Inferior parietal cortex (tissue), 1 donor: ENCODE results near the gene MCF2L.
"Not testable (repeated sequence)": the region's sequence is repeated elsewhere in the genome, so short reads cannot be mapped to it uniquely, and the experiment has no call there.

Experiments used
- DNase-seq: peaks from one replicate; pipeline ENCODE4 v3.0.0-alpha.2; 2016; ENCODE audit errors: extremely low spot score

MCF2L gene, protein sequence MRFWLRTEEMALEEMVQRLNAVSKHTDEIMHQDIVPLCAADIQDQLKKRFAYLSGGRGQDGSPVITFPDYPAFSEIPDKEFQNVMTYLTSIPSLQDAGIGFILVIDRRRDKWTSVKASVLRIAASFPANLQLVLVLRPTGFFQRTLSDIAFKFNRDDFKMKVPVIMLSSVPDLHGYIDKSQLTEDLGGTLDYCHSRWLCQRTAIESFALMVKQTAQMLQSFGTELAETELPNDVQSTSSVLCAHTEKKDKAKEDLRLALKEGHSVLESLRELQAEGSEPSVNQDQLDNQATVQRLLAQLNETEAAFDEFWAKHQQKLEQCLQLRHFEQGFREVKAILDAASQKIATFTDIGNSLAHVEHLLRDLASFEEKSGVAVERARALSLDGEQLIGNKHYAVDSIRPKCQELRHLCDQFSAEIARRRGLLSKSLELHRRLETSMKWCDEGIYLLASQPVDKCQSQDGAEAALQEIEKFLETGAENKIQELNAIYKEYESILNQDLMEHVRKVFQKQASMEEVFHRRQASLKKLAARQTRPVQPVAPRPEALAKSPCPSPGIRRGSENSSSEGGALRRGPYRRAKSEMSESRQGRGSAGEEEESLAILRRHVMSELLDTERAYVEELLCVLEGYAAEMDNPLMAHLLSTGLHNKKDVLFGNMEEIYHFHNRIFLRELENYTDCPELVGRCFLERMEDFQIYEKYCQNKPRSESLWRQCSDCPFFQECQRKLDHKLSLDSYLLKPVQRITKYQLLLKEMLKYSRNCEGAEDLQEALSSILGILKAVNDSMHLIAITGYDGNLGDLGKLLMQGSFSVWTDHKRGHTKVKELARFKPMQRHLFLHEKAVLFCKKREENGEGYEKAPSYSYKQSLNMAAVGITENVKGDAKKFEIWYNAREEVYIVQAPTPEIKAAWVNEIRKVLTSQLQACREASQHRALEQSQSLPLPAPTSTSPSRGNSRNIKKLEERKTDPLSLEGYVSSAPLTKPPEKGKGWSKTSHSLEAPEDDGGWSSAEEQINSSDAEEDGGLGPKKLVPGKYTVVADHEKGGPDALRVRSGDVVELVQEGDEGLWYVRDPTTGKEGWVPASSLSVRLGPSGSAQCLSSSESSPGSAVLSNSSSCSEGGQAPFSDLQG

GRCh38 chr13:112968910-112969691, at the start of gene MCF2L:
MCF2L (plus strand) TSS chr13:112969214; CDS start chr13:112969380, 166 bp downstream.
- peak; percentile 37 for DNase-seq

GRCh38 chr13:112923962-112924361, 45.1 kb upstream of the MCF2L start:
- no peak for DNase-seq

- DNase-seq: no peak
These were observed 44.6 kb upstream of the MCF2L start for GRCh38 chr13:112924365-112924764.

DNA sequence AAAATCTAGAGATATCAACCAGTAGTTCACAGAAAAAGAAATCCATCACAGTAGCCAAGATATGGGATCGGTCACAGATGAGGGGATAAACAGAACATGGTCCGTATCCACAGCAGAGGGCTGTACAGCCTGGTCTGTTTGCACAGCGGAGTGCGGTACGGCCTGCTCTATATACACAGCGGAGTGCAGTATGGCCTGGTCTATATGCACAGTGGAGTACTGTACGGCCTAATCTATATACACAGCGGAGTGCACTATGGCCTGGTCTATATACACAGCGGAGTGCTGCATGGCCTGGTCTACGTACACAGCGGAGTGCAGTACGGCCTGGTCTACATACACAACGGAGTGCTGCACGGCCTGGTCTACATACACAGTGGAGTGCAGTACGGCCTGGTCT, 43.0 kb upstream of the MCF2L start:
- DNase-seq: no peak

DNA sequence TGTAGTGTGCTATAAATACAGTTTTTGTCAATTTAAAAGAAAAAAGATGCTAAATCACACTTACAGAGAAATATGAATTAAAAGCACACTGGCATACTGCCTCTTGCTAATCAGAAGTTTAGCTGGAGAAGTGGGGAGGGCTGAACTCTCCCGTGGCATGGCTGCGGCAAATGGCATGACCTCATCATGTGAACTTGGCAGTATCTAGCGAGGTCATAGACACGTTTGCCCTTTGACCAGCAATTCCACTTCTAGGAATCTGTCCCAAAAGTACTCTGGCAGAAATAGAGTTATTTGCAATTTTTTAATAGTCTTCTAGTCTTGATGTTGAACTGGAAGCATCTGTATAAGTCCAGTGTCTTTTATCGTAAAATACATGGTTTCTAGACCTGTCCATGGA, 42.0 kb upstream of the MCF2L start:
- DNase-seq: no peak

GRCh38 chr13:112928020-112928971, 40.7 kb upstream of the MCF2L start:
- no peak for DNase-seq

DNA sequence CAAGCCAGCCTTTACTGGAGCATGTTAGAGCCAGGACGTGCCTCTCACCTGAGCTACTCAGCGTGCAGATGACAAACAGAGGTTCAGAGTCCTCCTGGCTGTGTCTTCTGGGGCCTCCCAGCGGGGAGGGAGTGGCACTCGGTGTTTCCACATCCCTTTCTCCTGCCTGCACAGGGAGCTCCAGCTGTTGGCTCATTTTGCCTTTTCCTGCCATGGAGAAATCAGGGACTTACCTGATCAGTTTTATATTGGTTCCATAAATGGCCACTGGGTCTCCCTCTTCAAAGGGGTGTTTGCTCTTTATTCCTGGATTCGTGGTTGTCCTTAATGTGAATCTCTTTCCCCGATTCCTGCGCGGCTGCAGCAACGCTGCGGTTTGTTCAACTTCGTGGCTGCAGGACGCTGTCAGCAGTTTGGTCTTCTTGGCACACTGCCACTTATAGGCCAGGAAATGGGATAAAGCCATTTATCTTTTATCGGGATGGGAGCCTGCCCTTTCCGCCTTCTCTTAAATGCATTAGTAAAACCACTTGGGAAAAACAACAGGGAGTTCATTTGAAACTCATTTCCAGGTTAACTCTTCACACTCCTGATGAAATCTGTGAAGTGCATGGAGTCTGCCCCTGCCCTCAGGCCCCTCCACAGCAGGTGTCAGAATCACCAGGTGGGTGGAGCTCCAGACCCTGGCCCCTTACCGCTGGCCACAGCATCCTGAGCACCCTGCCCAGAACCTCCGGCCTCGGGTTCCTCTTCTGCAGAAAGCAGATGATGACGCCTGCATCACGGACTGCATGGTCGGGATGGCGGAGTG, 39.8 kb upstream of the MCF2L start:
- DNase-seq: no peak

DNA sequence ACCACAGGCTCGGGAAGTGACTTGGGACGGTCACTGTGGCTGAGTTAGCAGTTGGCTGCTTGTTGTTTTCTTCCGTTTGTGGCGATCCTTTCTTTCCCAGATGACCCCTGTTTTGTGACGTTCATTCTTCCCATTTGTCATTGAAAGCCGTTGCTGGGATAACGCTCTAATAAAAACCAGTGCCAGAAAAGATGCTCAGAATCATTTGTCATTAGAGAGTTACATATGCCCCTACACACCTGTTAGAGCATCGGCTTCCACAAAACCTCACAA, 39.3 kb upstream of the MCF2L start:
- DNase-seq: no peak

DNA sequence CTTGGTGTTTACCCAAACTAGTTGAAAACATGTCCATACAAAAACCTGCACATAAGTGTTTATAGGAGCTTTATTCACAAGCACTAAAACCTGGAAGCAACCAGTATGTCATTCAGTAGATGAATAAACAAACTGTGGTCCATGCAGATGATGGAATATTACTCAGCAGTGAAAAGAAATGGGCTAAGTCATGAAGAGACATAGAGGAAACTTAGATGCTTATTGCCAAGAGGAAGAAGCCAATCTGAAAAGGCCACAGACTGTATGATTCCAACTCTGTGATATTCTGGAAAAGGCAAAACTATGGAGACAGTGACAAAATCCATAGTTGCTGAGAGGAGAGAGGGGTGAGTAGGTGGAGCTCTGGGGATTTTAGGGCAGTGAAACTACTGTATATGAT, 38.8 kb upstream of the MCF2L start:
- no peak for DNase-seq

- peak; percentile 39 for DNase-seq
These were observed 37.7 kb upstream of the MCF2L start for GRCh38 chr13:112931028-112931934.

DNA sequence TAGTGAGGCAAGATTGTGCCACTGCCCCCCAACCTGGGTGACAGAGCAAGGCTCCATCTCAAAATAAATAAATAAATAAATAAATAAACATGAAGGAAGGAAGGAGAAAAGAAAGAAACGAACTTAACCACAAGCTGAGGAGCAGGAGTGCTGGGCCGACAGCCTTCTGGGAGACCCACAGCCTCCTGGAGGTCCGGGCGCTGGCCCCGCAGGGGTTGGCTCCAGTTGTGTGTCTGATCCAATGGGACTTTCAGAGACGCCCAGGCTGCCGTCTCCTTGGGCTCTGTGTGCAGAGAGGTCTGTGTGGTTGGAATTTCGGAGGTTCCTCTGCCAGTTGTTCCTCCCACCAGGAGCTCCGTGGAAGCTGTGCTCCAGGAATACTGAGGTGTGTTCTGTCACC, 36.0 kb upstream of the MCF2L start:
- no peak for DNase-seq

- DNase-seq: no peak
These were observed 35.4 kb upstream of the MCF2L start for GRCh38 chr13:112933649-112934048.

DNA sequence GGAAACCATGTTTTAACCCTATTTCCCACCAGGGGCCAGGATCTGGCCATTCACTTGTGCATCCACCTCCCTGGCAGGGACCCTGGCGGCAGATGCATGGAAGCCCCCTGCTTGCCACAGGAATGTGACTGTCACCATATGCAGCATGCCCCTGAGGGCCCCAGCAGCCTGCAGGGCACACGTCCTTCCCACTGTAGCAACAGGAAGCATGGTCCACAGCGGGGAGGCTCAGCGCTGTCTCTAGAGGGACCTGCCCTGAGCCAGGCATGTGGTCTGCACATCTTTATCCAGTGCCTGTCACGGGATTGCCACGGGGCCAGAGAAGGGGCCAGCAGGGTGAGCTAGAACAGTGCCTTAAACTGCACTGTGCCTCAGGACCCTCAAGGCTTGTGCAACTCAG, 34.9 kb upstream of the MCF2L start:
- DNase-seq: no peak

- DNase-seq: no peak
These were observed 30.3 kb upstream of the MCF2L start for GRCh38 chr13:112938680-112939079.

GRCh38 chr13:112940236-112940635, 28.8 kb upstream of the MCF2L start:
- DNase-seq: peak; percentile 53

- no peak for DNase-seq
These were observed 27.7 kb upstream of the MCF2L start for GRCh38 chr13:112941349-112941748.

GRCh38 chr13:112941765-112942164, 27.2 kb upstream of the MCF2L start:
- DNase-seq: not testable (repeated sequence)

DNA sequence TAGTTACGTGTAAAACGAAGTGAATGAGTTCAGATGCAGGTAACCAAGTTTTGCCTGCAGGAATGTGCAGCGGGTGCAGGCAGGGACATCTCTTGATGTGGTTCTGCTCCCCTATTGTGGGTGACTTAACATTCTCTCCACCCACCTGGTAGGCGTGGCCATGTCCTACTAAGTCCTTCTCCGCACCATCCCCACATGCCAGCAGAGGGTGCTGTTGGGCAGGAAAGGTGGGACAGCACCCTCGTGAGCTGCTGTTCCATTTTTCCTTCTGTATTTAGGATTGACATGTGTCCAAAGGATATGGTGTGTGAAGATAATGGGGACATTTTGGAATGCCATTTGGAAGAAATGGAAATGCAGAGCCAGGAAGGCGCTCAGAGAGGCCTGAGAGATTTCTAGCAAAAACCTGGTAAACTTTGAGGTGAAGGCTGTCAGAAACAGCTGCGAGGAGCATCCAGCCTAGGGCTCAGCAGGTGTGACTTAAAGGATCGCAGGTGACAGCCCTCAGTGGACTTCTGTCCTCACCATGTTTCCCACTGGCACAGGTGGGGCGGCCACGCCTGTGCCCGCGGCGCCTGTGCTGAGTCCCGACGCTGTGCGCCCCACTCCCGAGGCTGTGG, 26.2 kb upstream of the MCF2L start:
- DNase-seq: peak; percentile 99
